Measurements from ENCODE around the gene SLC26A8.
A peak's percentile ranks its signal among the peaks of the same experiment; 100 is the strongest.
"Not testable (repeated sequence)": the region's sequence is repeated elsewhere in the genome, so short reads cannot be mapped to it uniquely, and the experiment has no call there.

The SLC26A8 gene

DNA sequence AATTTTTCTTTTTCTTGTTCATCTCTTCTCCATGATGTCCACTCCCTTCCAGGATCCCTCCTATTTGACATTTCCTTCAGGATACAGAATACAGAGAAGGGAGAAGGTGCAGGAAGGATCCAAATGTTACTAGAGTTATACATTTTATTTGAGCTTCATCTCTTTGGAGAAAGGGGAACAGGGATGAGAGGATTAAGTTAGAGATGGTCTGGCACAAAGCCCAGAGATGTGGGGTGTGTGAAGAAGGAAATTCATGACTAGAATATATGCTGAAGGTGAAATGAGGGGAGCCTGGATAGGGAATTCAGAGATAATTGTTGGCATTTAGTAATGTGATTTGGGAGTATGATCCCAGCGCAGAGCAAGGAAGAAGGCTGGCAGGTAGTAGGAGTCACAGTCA is 81.1 kb downstream of the SLC26A8 start:
- DNase-seq (ENCODE audit: low spot score), result no peak

DNA sequence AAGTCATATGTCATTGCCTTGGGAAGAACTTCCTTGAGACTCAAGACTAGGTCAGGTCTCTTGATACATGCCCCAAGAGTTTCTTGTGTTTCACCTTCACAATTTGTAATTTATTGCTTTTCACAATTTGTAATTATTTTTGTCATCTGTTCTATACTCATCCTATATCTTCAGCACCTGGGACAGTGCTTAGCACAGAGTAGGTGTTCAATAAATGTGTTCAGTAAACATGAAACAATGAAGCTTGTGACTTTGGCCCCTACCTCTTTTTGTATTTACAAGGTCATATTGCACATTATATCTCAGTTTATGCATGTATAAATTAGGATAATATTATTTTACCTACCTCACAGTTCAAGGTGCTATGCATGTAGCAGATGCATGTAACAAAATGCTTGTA is 82.1 kb downstream of the SLC26A8 start:
- no peak for DNase-seq (ENCODE audit: low spot score)

DNA sequence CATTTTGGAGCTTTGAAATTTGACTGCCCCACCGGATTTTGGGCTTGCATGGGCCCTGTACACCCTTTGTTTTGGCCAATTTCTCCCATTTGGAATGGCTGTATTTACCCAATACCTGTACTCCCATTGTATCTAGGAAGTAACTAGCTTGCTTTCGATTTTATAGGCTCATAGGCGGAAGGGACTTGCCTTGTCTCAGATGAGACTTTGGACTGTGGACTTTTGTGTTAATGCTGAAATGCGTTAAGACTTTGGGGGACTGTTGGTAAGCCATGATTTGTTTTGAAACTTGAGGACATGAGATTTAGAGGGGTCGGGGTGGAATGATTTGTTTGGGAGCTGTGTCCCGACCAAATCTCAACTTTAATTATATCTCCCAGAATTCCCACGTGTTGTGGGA is 83.3 kb downstream of the SLC26A8 start:
- not testable (repeated sequence) for DNase-seq (ENCODE audit: low spot score)

DNA sequence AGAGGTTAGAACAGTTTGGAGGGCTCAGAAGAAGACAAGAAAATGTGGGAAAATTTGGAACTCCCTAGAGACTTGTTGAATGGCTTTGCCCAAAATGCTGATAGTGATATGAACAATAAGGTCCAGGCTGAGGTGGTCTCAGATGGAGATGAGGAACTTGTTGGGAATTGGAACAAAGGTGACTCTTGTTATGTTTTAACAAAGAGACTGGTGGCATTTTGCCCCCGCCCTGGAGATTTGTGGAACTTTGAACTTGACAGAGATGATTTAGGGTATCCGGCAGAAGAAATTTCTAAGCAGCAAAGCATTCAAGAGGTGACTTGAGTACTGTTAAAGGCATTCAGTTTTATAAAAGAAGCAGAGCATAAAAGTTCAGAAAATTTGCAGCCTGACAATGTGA is 84.4 kb downstream of the SLC26A8 start:
- DNase-seq (ENCODE audit: low spot score), result not testable (repeated sequence)

DNA sequence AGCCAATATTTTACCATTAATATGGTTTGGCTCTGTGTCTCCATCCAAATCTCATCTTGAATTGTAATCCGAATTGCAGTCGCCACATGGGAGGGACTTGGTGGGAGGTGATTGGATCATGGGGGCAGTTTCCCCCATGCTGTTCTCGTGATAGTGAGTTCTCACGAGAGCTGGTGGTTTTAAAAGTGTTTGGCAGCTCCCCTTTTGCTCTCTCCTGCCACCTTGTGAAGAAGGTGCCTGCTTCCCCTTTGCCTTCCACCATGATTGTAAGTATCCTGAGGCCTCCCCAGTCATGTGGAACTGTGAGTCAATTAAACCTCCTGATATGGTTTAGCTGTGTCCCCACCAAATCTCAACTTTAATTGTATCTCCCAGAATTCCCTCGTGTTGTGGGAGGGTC is 85.2 kb downstream of the SLC26A8 start:
- not testable (repeated sequence) for DNase-seq (ENCODE audit: low spot score)

DNA sequence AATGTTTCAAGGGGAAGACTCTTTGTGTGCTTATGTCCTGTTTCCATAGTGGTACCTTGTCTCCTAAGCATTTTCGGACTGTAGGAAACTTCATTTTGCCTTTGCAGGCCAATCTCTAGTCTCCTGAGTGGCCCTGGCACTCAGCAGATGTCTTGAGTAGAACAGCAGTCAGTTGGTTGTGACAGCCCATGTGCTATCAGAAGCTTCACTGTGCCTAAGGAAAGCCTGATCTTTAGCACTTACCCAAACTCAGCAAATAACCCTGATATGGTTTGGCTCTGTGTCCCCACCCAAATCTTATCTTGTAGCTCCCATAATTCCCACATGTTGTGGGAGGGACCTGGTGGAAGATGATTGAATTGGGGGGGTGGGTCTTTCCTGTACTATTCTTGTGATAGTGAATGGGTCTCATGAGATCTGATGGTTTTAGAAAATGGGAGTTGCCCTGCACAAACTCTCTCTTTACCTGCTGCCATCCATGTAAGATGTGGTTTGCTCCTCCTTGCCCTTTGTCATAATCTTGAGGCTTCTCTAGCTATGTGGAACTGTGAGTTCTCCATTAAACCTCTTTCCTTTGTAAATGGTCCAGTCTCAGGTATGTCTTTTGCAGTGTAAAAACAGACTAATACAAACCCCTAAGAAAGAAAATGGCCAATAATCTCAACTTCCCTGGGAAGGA is 87.6 kb downstream of the SLC26A8 start:
- no peak for DNase-seq (ENCODE audit: low spot score)

DNA sequence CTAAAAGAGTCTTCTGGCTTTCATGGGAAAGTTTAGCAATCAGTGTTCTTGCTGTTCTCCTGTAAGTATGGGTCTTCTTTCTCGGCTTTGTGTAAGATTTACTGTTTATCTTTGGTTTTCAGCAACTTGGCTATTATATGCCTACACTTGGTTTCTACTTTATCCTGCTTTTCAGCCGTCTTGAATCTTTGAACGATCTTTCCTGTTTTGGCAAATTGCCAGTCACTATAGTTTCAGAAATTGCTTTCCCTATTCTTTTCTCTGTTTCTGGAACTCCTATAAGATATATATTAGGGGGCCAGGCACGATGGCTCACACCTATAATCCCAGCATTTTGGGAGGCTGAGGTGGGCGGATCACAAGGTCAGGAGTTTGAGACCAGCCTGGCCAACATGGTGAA is 89.0 kb downstream of the SLC26A8 start:
- DNase-seq (ENCODE audit: low spot score), result no peak

DNA sequence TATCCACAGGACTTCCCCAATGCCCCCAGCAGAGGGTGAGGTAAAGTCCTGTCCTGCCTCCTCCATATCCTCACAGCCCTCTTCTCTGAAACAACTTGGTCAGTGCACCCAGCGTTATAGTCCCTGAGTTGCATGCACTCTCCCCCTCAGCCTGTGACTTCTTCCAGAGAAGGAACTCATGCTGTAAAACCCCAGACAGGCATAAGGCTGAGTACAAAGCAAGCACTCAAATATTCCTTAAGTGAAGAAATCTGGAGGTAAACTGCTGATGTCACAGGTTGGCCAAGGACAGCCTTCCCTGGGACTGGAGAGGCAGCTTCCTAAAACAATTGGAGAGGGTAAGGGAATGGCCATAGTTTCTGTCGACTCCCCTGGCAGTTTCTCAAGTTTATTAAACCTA is 90.6 kb downstream of the SLC26A8 start:
- no peak for DNase-seq (ENCODE audit: low spot score)

DNA sequence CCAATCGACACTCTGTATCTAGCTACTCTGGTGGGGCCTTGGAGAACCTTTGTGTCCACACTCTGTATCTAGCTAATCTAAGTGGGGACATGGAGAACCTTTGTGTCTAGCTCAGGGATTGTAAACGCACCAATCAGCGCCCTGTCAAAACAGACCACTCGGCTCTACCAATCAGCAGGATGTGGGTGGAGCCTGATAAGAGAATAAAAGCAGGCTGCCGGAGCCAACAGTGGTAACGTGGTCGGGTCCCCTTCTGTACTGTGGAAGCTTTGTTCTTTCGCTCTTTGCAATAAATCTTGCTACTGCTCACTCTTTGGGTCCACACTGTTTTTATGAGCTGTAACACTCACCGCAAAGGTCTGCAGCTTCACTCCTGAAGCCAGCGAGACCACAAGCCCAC is 92.6 kb downstream of the SLC26A8 start:
- DNase-seq (ENCODE audit: low spot score), result not testable (repeated sequence)

DNA sequence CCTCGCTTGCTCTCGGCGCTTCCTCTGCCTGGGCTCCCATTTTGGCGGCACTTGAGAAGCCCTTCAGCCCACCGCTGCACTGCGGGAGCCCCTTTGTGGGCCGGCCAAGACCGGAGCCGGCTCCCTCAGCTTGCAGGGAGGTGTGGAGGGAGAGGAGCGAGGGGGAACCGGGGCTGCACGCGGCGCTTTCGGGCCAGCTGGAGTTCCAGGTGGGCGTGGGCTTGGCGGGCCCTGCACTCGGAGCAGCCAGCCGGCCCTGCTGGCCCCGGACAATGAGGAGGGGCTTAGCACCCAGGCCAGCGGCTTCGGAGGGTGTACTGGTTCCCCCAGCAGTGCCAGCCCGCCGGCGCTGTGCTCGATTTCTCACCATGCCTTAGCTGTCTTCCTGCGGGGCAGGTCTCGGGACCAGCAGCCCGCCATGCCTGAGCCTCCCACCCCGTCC is 93.3 kb downstream of the SLC26A8 start:
- DNase-seq (ENCODE audit: low spot score), result no peak

DNA sequence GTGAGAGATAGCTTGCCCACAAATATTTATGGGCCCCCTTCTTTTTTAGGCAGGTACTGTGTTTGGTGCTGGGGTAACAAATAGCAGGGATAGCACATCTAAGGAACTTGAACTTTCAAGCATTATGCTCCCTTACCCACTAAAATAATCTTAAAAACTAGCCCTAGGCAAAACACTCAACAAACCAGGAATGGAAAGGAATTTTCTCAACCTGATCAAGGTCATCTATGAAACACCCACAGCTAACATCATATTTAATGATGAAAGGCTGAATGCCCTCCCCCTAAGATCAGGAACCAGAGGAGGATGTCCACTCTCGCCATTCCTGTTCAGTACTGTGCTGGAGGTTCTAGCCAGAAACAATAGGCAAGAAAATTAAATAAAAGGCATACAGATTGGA is 94.8 kb downstream of the SLC26A8 start:
- no peak for DNase-seq (ENCODE audit: low spot score)

DNA sequence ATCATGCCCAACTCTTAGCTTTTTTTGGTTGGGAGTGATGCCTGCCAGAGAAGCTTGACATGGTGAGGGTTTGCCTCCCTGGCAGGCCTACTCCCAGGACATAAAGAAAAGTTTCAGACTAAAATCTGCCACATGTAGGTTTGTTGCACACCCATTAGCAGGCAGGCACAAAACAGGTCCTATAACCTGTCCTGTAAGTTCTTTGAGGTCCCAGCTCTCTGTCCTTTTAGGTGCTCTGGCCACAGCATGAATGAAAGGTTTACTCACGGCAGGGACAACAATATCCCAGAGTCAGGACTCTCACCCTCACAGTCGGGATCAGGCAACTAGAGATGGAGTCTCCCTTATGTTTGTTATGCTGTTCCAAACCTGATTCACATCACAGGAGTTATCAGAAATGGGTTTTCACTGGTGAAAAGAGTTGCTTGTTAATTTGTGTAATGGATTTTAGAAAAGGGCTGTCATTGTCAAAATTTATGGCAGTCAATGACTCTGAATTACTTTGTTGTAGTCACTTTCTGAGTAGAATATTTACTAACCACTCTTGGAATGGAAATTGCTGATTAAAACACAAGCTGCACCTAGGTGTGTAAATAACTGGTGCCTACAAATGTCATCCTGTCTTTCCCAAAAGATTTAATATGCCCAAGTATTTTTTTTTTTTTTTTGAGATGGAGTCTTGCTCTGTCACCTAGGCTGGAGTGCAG is 97.8 kb downstream of the SLC26A8 start:
- DNase-seq (ENCODE audit: low spot score), result no peak

DNA sequence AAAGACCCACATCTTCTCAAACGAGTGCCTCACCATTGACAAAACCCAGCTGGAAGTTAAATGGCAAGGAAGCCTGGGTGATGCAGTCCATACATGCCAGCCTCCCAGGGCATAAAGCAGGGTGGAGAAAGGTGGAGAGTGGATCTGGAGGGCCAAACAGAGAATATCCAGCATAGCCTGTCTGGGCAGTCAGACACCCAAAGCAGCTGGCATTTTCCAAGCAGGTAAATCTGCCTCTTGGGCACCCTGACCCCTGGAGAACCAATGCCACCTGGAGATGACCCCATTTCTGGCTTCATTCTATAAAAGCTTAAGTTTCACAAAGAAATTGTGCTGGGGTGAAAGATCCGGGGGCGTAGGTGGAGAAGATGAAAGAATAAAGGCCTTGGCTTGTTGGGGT is 98.5 kb downstream of the SLC26A8 start:
- no peak for DNase-seq (ENCODE audit: low spot score)

DNA sequence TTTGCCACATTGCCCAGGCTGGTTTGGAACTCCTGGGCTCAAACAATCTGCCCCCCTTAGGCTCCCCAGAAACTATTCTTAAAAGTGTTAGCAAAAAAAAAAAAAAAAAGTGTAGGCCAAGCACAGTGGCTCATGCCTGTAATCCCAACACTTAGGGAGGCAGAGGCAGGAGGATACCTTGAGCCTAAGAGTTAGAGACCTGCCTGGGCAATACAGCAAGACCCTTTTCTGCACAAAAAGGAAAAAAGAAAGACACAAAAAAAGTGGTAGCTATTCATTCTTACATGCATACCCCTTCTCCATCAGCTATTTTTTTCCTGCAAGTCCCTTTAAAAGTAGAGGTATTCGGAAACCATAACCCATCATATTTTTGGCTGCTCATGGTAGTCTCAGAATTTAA is 100.3 kb downstream of the SLC26A8 start:
- no peak for DNase-seq (ENCODE audit: low spot score)

DNA sequence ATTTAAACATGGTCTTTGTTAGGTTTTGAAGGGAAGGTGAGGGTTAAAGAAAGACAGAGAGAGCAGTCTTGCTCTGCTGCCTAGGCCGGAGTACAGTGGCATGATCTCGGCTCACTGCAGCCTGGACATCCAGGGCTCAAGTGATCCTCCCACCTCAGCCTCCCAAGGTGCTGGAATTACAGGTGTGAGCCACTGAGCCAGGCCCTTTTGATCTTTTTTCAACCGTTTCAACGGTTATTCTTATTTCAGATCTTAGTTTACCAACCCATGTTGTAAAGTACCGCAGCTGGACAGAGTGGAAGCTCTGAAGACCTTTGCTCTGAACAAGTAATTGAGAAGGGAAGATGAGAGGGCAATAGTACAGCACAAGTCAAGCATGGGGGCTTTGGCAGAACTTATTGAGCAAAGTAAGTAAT is 102.3 kb downstream of the SLC26A8 start:
- DNase-seq (ENCODE audit: low spot score), result no peak

DNA sequence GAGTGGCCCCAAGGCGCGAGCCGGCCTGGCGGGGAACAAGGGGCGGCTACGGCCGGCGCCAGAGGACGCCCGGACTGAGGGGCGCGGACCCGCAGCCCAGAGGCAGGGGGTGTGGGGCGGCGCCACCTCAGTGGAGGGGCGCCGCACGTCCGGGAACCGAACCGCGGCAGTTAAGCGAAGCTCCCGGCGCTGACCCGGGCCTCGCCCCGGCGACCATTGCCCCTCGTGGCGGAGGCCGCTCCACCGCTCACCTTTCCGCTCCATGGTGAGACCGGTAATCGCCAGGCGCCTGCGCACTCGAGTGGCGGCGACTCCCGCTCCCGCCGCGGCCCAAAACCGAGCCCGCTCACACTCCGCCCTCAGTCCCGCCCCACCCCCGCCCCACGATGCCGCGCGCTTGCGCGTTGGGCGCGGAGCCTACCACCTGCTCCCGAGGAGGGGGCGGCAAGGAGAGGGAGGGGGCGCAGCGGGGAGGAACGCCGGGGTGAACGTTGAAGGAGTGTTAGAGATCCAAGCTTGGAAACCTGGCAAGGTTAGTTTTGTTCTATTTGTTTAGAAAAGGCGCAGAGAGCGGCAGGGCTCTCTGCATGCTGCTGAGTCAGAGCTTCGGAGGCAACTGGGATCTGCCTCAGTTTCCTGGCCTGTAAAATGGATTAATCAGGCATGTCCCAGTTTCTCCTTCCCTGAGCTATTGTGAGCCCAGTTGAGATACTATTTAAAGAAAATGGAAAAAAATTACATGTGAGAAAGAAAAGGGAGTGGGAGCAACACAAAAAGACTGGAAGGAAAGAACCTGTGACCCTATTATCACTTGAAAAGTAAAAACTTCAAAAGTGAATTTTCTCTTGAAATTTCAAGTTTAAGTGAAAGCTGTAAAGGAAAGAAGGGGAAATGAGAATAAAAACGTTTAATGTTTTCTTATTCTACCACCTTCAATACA is 103.4 kb downstream of the SLC26A8 start, which contains the start of gene SRPK1:
SRPK1 (minus strand) TSS at position 306 of the 940 bp plus-strand sequence; CDS start at position 264, 42 bp downstream.
- DNase-seq (ENCODE audit: low spot score), result peak; percentile 98

DNA sequence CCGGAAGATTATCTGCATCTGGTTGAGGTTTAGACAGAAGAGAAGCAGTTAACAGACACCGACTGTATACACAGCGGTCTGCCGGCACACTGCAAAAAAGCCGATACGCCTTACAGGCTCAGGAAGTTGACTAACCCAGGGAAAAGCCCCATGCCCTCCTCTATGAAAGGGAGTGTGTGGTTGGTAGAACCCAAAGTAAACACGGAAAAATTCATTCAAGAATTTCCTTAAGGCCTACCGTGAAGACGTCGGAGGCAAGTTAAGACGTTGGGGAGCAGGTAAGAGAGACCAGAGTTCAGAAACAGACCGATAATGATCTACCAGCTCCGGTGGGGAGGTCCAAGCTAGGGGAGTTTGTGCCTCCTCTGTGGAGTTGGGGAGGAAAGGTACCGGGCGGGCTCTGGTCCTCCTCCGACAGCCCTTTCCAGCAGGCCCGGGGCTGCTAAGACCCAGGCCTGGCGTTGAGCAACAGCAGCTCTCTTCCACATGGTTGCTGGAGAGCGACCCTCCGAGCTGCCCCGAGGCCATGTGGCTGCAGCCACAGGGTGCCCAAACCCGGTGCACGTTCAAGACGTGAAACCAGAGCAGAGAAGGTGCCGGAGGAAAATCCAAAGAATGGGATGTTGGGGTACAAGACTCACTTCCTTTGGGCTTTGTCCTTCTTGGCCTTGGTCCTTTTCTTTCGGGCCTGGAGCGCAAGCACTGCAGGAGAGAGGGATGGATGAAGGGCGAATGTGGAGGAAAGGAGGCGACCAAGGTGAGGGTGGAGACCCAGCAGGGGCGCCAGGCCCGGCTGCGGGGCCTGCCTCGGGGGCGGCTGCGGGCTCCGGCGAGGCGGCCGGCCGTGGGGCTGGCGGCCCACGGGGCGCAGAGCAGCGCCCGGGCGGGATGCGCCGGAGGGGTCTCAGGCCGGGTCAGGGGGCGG is 104.4 kb downstream of the SLC26A8 start:
- peak; percentile 57 for DNase-seq (ENCODE audit: low spot score)

DNA sequence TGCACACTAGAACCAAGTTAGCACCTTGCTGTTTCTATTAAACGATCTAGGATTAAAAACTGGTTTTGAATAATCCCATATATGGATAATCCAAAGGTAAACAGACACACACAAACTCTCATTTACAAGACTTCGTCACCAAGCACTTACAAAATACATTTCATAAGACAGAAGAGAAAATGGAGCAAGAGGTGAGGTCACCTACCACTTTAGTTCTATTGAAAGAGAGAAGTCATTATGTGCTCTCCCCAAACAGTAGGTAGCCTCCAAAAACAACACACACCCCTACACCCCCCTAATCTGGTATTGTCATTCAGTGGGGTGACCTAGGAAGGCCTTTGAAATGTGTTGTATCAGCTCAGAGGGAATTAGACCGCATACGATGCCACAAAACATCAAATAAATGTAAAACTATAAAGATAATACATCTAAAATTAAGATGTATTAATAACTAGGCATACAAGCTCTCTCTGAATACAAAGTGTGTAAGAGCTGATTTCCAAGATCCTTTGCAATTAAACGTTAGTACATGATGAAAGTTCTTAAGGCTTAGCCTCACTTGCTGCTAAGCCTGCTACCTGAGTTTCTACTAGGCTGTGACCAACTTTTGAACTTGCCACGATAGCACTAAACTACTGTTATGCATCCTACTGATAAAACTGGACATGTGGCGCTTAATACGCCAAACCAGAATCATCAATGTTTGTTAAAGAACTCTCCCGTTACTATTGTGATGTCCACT is 105.2 kb downstream of the SLC26A8 start:
- DNase-seq (ENCODE audit: low spot score), result no peak

DNA sequence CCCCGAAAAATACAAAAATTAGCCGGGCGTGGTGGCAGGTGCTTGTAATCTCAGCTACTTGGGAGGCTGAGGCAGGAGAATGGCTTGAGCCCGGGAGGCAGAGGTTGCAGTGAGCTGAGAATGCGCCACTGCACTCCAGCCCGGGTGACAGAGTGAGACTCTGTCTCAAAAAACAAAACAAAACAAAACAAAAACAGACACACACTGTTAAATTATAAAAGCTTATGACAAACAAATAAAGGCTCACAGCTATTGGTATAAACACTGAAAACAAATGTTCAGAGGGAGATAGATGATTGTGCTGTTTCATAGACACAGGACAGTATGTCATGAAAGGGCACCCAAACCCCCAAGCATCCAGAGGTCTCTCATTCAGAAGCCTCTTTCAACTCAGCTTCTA is 107.5 kb downstream of the SLC26A8 start:
- DNase-seq (ENCODE audit: low spot score), result not testable (repeated sequence)

DNA sequence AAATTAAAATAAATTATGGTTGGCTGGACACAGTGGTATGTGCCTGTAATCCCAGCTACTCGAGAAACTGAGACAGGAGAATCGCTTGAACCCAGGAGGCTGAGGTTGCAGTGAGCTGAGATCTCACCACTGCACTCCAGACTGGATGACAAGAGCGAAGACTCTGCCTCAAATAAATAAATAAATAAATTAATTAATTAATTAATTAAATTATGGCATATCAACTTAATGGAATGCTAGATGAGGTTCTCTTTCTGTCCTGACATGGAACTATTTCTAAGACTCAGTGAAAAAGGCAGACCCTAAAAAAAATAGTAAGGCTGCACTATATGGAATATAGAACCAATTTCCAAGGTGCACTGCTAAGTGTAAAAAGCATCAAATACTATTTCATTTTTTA is 108.4 kb downstream of the SLC26A8 start:
- no peak for DNase-seq (ENCODE audit: low spot score)

DNA sequence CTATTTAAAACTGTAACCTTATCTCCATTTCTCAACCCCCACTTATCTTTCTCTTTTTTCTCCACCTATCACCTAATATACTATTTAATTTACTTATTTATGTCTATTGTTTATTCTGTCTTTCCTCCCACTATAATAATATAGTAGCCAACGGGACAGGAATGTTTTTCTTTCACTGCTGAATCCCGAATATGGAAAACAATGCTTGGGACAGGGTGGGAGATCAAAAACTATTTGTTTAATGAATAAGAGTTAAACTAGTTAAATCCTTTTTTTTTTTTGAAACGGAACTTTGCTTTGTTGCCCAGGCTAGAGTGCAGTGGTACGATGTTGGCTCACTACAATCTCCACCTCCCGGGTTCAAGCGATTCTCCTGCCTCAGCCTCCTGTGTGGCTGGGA is 109.9 kb downstream of the SLC26A8 start:
- DNase-seq (ENCODE audit: low spot score), result no peak
